Hematopoietic multipotent progenitor cell treated with erythropoietin and hydrocortisone succinate and interleukin-3 and kit ligand, for 6 days (in vitro differentiated cells): ENCODE data around the gene KDELR3.
A peak's percentile ranks its signal among the peaks of the same experiment; 100 is the strongest.
"Not testable (repeated sequence)": the region's sequence is repeated elsewhere in the genome, so short reads cannot be mapped to it uniquely, and the experiment has no call there.

ENCODE experiments used
- DNase-seq: peaks from one replicate; pipeline ENCODE4 v3.0.0-alpha.2; 2015

KDELR3 gene

DNA sequence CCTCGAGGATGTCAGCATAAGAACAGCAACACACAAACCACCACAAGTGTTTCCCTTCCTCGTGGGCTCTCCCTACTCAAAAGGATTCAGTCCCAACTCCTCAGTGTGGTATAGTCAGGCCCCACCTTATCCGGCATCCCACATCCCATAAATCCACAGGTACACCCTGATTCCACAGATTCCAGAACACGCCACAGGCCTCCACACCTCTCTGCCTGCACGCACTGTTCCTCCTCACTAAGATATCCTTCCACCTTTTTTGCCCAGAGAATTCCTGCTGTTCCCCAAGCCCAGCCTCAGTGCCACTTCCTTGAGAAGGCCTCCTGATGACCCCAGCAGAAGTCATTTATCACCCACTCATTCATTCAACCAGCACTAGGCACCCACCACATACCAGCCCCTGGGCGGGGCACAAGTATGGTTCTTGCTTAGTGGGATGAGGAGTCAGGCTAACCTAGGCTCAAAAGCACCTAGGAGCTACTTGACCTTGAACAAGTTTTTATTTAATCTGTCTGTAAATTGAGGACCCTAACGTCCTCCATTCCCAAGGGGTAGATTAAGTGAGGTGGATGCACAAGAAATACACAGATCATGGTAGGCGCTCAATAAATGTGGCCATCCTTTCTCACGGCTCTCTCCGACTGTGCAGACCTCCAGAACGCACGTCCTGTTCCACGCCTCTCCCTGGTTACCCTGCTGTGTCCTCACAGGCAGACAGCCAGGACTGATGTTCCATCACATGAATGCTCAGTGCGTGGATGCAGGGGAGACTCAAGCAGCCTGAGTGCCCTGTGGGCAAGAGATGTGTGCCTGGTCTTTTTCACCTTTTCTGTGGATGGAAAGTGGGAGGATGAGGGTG lies 10.8 kb upstream of the KDELR3 start:
- DNase-seq, result no peak

DNA sequence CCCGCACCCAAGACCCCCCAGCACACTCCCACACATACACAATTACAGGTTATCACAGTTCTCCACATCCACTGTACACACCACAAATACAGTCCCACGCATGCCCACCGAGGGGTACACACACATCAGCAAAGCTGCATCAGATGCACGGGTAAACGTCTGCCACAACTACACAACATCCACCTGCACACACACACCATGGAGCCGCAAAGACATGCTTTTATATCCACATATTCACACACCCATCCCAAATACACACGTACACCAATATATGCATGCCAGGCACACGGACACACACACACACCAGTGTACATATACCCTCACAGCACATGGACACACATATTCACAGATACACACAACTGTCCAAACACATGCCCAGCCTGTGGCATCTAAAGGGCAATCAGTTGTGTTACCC lies 7.5 kb upstream of the KDELR3 start:
- DNase-seq, result no peak

- no peak for DNase-seq
These were observed 6.9 kb upstream of the KDELR3 start for GRCh38 chr22:38461057-38461413.

GRCh38 chr22:38461414-38462081 lies 6.3 kb upstream of the KDELR3 start:
- DNase-seq, result peak; percentile 86

DNA sequence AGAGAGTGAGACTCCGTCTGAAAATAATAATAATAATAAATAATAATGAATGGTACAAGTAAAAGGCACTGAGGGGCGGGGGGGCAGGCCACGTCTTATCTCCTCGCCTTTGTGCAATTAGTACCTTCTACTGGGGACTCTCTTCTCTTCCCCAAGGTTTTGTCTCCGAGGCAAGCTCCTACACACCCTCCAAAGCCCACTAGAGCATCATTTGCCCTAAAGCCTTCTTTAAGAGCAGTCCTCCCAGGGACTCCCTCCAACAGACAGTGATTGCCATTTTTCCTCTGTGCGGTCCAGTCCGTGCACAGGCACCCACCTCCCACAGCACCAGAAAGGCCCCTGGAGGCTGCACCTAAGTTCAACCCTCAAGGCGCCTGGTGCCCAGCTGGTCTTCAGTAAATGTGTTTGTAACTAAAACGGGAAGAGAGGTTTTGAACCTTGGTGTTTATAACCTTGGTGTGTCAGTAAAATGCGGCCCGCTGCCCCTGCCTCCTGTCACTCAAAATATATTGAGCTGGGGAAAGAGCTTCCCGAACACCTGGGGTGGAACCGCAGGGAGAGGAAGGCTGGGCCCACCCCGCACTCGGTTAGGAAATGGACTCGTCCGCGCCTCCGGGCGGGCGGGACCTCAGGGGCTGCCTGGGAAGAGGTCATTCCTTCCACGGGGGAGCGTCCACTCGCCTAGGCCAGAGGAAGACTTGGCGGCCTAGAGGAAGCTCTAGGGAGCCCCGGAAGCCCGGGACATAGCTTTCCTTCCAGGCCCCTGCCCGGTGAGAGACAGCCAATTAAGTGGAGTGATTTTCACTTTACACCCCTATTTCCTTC lies 4.7 kb upstream of the KDELR3 start:
- no peak for DNase-seq

DNA sequence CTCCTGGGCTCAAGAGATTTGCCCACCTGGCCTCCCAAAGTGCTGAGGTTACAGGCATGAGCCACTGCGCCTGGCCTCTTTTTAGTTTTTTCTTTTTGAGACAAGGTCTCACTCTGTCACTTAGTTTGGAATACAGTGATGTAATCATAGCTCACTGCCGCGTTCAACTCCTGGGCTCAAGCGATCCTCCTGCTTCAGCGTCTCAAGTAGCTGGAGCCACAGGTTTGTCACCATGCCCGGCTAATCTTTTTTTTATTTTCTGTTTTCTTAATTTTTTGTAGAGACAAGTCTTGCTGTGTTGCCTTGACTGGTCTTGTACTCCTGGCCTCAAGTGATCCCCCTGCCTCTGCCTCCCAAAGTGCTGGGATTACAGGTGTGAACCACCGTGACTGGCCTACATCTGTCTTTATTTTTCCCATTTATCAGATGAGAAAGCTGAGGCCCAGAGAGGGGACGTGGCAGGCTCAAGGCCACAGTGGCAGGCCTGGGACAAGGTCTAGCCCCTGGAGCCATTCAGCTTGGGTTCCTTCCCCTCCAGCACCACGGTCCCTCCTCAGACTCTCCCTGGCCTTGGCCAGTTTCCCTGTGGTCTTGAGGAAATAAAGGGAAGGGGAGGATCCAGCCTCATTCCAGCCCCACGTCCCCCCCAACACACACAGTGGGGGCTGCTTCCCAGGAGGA lies 2.8 kb upstream of the KDELR3 start:
- no peak for DNase-seq

DNA sequence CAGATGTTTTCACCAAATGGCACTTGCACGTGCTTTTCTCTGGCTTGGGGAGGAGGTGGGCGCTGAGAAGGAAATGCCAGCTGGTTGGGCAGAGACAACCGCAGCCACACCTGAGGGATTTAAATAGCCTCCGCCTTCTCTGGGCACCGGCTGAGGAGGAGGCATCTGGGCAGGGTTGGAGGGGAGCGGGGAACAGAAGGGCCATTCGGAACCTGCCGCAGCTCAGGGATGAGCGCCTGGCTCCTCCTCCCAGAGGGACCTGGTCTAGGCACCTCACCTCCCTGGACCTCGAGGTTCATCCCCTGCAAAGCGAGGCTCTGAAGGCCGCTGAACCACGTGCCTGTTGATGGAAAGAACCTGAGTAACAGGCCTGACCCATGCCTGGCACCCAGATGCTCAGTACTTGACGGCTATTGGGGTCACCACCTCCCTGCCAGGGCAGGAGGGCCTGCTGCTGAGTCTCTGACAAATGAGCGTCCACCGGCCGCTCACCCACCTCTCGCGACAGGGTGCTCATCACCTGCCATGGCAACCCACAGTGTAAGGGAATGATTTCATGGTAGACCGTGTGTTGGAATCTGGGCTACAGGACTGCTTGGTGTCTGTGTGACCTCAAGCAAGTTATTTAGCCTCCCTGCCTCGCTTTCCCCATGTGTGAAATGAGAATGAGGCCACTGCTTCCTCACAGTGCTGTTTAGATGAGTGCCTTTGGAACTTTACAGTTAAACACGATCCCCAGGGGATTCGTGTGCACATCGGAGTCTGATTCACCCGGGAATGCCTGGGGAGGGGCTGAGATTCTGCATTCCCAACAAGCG lies 2.0 kb upstream of the KDELR3 start:
- no peak for DNase-seq

DNA sequence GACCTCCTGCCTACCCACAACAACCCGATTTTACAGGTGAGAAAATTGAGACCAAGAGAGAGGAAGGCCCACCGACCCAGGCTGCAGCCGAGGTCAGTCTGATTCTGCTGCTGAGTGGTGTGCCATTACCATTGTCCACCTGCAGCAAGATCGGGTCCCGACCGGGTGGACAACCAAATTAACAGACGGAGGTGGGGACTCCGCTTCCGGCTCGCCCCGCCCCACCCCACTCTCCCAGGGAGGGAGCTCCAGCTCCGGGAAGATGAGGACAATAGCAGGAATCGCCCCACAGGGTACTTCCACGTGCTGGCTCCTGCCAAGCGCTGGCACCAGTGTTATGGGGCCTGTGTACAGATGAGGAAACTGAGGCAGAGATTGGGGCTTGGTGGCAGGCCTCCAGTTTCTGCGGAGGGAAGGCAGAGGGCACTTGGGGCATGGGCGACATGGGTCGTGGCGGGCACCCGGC lies 425 bp upstream of the KDELR3 start:
- no peak for DNase-seq

GRCh38 chr22:38468443-38469305 lies 778 bp downstream of the KDELR3 start:
- DNase-seq, result no peak

DNA sequence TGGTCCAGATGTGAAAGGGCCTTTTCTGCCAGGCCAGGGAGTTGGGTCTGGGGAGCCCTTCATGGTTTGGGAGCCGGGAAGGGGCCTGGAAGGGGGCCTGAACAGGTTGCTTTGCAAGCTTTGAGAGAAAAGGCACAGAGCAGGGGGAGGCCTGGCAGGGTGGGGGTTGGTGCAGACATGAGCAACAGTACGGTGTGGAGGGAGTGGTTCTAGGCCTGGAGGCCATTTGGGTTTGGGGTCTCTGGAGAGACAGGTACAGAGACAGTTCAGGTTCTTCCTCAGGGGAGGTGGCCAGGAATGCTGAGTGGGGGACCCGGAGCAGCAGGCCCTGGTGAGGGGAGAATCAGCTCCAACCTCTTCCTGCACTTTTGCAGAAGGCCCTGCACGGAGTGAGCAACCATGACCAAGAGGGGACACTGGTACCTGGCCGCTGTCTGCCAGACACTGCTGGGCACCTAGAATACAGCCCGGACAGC lies 1.4 kb downstream of the KDELR3 start:
- DNase-seq, result no peak

GRCh38 chr22:38470179-38470578 lies 2.3 kb downstream of the KDELR3 start:
- DNase-seq, result not testable (repeated sequence)

DNA sequence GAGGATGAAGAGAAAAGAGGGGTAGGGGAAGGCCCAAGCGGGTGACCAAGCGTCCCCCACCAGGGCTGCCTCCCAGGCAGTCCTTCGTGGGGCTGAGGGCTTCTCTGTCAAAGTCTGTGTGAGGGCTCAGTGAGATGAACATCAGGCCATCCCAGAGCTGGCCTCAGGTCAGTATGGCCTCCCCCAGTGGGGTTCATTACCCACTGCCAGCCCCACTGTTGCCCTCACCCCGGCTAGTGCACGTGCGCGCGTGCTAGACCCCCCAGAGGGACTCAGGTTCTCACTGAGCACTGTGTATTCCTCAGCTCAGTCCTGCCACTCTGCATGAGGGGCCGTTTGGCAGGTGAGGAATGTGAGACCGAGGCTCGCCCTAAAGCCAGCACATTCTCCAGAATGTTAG lies 3.3 kb downstream of the KDELR3 start:
- DNase-seq, result no peak

DNA sequence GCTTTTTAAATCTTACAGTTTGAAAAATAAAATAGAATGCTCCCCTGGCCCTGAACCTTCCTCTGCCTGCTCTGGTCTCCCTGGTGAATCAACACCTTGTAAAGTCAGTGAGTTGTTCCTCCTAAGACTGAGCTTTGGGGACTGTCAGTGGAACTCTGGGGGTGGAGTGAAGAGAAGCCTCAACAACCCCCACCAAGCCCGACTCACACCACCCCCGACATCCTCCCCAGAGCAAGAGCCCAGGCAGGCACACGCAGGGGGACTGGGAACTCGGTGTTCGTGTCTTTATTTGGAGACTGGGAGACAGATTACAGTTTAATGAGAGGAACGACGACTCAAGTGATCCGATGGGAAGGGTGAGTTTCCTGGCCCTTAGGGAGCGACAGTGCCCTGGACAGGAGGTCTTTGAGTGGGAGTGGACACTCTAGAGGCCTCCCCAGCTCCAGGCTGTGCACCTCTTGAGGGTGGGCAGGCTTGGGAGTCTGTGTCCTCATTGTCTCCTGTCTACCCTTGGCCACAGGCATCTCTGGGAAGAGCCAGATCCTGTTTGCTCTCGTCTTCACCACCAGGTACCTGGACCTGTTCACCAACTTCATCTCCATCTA lies 6.2 kb downstream of the KDELR3 start:
- no peak for DNase-seq

DNA sequence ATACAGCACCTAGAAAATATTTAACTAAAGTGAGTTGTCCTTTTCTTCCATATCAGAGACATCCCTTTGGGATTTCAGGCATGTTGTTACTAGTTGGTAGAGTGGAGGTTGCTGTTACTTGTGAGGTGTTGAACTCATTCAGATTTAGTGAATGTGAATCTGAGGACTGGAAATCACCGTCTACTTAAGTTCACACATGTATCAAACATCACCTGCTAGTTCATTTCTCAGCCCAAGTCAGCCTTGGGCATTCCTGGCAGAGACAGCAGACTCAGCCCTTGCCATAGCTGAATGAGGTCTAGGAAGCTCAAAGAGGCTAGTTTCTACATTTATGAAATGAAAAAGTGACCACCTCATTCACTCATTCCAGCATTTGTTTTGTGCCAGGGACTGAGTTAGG lies 9.7 kb downstream of the KDELR3 start:
- no peak for DNase-seq

GRCh38 chr22:38479096-38479837 lies 11.4 kb downstream of the KDELR3 start:
- DNase-seq, result no peak

- no peak for DNase-seq
These were observed 13.4 kb downstream of the KDELR3 start for GRCh38 chr22:38481162-38481870.

DNA sequence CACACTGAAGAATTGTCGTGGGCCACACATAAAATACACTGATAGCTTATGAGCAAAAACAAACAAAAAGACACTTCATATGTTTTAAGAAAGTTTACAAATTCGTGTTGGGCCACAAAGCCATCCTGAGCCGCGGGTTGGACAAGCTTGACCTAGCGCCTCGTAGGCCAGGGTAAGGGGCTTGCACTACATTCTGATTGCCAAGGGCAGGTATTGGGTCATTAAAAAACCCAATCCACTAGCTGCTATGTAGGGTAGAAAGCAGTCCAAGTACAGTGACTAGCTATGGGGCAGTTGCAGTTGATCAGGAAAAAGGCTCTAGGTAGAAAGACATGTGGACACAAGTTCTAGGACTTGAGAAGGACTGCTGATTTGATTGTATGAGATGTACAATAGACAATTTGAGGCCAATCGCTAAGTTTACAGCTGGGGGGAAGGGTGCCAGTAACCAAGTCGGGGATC lies 14.0 kb downstream of the KDELR3 start:
- no peak for DNase-seq

- no peak for DNase-seq
These were observed 14.9 kb downstream of the KDELR3 start for GRCh38 chr22:38482662-38483308.
